ENCODE measurements around the gene WDR45B.

The WDR45B gene

GRCh38 chr17:82601447-82602000 is 46.7 kb downstream of the WDR45B start:
- DNase-seq (ENCODE audit: low read depth in 1 of 2, low spot score in 1 of 2): no peak

DNA sequence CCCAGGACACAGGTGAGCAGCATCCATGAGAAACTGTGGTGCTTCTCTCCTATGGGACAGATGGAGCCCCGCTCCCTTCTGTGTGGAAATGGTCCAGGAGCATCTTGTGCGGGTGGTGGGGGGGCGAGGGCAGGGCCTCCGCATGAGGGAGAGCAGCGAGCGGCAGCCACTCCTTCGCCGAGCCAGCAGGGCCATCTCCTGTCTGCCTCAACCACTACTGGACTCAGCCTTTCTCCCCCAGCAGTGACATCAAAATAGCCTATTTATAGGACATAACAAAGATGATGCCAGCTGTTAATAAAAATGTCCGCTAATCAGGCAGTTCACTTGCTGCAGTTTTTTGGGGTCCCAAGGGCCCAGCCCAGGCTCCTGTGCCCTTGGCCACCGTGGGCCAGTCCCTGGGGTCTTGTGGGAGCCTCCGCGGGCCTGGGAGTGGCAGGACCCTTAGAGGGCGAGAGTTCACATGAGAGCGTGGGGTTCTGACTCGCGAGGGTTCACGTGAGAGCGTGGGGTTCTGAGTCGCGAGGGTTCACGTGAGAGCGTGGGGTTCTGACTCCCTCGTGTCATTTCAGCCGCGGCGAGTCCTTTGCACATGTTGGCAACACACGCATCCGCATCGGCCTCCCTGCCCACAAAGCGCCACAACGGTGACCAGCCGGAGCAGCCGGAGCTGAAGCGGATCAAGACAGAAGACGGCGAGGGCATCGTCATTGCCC is 47.4 kb downstream of the WDR45B start:
- no peak for DNase-seq (ENCODE audit: low read depth in 1 of 2, low spot score in 1 of 2)

GRCh38 chr17:82599674-82600661 is 48.3 kb downstream of the WDR45B start:
- DNase-seq (ENCODE audit: low read depth in 1 of 2, low spot score in 1 of 2): no peak

GRCh38 chr17:82598256-82599119 is 49.8 kb downstream of the WDR45B start:
- no peak for DNase-seq (ENCODE audit: low read depth in 1 of 2, low spot score in 1 of 2)

DNA sequence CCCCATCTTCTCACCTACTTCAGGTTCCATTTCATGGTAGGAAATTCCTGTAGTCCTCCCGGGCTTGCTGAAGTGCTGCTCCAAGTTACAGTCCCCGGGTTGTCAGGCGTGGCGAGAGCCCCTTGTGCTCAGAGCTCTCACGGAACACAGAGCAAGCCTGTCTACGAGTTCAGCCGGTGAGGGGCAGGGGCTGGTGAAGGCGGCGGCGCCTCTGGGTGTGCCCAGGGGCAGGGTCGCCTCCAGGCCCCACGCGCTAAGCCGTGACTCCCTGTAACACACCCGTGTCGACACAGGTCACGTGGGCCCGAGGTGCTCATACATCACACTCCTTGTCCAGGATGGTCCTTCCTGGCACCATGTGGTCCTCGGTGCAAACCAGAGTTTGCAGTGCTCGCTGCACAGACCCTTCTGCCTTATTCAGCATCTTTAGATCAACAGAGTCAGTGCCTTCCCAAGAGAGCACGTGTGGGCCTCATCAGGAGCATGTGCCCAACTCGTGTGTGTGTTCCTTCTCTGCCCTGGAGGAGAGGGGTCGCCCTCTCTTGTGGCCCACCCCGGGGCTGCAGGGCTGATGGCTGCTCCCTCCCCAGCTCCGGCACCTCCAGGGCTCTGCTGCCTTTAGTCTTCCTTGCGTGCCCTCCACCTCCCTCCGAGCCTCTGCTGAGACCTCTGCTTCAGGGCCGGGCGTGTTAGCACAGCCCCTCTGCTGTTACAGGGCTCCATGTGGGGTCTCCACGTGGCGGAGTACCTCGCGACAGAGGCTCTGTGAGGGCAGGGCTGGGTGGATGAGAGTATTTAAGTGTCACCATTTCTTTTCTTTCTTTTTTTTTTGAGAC is 51.2 kb downstream of the WDR45B start:
- no peak for DNase-seq (ENCODE audit: low read depth in 1 of 2, low spot score in 1 of 2)

- DNase-seq (ENCODE audit: low read depth in 1 of 2, low spot score in 1 of 2): no peak
Observed at GRCh38 chr17:82596296-82596695, 51.9 kb downstream of the WDR45B start.

DNA sequence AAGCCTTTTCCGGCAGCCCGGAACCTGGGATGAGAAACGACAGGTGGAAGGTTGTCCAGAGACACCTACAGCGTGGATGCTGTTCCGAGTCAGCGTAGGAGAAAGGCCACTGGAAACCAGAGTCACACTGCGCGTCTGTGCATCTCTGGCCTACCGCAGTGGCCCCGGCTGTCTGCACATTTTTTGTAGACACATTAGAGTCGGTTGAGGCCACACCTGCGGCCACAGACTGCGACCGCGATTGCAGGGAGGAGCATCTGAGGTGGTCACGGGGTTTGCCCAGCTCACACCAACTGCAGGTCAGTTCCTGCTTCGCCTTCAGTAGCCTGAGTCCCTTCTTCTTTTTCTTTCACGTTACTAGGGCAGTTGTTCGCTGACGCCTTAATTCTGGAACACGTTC is 52.4 kb downstream of the WDR45B start:
- no peak for DNase-seq (ENCODE audit: low read depth in 1 of 2, low spot score in 1 of 2)

GRCh38 chr17:82594571-82594970 is 53.7 kb downstream of the WDR45B start:
- no peak for DNase-seq (ENCODE audit: low read depth in 1 of 2, low spot score in 1 of 2)

- DNase-seq (ENCODE audit: low read depth in 1 of 2, low spot score in 1 of 2): no peak
Observed at GRCh38 chr17:82593590-82594087, 54.6 kb downstream of the WDR45B start.

DNA sequence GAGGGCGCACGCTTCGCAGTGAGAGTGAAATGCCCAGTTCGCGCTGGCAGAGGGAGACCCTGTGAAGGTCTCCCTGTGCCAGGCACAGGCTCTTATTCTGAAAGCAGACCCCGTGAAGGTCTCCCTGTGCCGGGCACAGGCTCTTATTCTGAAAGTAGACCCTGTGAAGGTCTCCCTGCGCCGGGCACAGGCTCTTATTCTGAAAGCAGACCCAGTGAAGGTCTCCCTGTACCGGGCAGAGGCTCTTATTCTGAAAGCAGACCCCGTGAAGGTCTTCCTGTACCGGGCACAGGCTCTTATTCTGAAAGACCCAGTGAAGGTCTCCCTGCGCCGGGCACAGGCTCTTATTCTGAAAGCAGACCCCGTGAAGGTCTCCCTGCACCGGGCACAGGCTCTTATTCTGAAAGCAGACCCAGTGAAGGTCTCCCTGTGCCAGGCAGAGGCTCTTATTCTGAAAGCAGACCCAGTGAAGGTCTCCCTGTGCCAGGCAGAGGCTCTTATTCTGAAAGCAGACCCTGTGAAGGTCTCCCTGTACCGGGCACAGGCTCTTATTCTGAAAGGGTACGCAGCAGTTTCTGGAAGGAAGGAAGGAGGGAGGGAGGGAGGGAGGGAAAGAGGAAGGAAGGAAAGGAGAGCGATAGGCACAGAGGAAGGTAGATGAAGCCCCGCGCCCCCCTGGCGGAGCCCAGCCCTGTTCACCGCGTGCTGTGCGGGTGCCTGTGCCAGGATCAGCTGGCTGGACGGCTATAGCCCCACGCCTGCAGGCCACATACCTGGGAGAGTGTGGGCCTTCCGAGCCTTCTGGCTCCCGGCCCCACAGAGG is 55.3 kb downstream of the WDR45B start:
- peak; percentile 15 to 32 for DNase-seq (ENCODE audit: low read depth in 1 of 2, low spot score in 1 of 2)

- no peak for DNase-seq (ENCODE audit: low read depth in 1 of 2, low spot score in 1 of 2)
Observed at GRCh38 chr17:82592289-82592766, 55.9 kb downstream of the WDR45B start.

- DNase-seq (ENCODE audit: low read depth in 1 of 2, low spot score in 1 of 2): no peak
Observed at GRCh38 chr17:82590881-82591539, 57.2 kb downstream of the WDR45B start.

DNA sequence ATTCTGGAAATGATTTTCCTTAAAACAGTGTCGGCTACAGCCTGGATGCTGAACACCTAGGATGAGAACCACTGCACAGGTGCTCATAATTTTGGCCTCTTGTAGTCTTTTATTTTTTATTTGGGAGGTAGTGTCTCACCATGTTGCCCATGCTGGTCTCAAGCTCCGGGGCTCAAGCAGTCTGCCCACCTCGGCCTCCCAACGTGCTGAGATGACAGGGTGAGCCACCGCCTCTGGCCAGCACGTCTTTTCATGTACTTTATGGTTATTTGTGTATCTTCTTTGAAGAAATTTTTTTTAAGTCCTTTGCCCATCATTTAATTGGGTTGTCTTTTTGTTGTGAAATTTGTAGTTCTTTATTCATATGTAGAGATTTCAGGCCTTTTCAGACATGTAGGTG is 58.0 kb downstream of the WDR45B start:
- no peak for DNase-seq (ENCODE audit: low read depth in 1 of 2, low spot score in 1 of 2)

GRCh38 chr17:82589851-82590180 is 58.4 kb downstream of the WDR45B start:
- no peak for DNase-seq (ENCODE audit: low read depth in 1 of 2, low spot score in 1 of 2)

DNA sequence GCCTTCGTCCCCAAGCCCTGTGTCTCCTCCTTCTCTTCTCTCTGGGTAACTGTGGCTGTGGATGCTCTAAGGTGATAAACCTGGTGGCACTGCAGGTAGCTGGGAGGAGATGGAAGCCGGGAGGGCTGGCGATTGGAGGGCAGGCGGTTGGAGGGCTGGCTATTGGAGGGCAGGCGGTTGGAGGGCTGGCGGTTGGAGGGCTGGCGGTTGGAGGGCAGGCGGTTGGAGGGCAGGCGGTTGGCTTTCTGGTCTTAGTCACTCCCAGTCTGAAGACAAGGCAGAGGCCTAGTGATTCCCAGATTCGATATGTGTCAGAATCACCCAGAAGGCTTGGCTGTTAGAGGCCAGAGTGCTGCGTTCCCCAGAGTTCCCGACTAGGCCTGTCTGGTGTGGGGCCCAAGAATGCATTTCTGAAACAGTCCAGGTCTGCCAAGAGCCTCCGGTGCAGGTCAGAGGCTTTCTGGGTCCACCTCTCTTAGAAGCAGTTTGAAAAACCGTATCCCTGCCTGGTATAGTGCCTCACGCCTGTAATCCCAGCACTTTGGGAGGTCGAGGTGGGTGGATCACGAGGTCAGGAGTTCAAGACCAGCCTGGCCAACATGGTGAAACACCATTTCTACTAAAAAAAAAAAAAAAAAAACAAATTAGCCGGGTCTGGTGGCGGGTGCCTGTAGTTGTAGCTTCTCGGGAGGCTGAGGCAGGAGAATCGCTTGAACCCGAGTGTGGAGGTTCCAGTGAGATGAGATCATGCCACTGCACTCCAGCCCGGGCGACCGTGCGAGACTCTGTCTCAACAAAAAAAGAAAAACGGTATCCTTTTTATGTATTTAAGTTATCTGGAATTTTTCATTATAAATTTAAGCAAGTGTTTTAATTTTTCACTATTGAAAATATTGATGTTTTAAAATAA is 59.7 kb downstream of the WDR45B start:
- DNase-seq (ENCODE audit: low read depth in 1 of 2, low spot score in 1 of 2): no peak

DNA sequence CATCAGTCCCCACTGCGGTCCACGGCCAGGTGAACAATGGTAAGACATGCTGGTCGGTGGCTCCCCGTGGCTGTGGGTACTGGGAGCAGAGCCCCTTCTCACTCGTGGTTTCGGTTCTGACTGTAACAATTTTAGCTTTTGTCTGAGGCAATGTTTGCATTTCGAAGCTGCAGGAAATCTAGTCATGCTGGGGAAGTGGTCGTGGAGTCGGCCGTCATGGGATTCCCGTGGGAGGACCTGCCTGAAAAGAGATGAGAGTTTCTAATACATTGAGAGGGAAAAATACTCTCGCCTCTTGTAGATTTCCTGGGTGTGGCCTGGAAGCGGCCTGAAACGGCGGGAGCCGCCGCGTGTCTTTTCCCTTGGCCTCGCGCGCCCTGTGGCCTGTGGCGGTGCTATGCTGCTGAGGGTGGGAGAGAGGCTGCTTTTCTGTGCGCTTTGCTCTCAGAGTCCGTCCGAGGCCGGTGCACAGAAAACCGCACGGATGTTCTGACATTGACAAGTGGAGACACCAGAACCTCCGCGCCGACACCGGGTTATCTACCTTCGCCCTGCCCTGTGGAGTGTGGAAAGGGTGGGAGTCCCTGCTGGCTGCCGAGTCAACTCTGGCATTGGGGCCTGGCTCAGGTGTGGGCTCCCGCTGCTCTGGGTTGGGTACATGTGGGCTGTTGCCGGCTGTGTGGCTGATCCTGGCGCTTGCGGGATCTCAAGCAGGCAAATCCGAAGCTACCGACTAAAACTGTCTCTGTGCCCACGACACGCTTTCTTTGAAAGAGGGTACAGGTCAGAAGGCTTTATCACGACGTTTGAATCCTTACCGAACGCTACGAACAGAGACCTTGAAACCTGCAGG is 60.8 kb downstream of the WDR45B start:
- DNase-seq (ENCODE audit: low read depth in 1 of 2, low spot score in 1 of 2): no peak

Data from stimulated activated CD4-positive, alpha-beta T cell treated with anti-CD3 and anti-CD28 coated beads, Interleukin-15, amount 100 ng/mL, for 1 hour (primary cell).